HK-2 (cell line): ENCODE measurements around the gene SRSF3.
A peak's percentile ranks its signal among the peaks of the same experiment; 100 is the strongest.
"Not testable (repeated sequence)": the region's sequence is repeated elsewhere in the genome, so short reads cannot be mapped to it uniquely, and the experiment has no call there.

ENCODE experiments used
- DNase-seq: peaks from one replicate; pipeline ENCODE4 v3.0.0-alpha.2; 2018; ENCODE audit not compliant: unreplicated experiment

The SRSF3 gene

GRCh38 chr6:36604090-36605060, 10.2 kb downstream of the SRSF3 start:
- DNase-seq, result no peak

- no peak for DNase-seq
These were observed 11.0 kb downstream of the SRSF3 start for GRCh38 chr6:36605143-36605542.

DNA sequence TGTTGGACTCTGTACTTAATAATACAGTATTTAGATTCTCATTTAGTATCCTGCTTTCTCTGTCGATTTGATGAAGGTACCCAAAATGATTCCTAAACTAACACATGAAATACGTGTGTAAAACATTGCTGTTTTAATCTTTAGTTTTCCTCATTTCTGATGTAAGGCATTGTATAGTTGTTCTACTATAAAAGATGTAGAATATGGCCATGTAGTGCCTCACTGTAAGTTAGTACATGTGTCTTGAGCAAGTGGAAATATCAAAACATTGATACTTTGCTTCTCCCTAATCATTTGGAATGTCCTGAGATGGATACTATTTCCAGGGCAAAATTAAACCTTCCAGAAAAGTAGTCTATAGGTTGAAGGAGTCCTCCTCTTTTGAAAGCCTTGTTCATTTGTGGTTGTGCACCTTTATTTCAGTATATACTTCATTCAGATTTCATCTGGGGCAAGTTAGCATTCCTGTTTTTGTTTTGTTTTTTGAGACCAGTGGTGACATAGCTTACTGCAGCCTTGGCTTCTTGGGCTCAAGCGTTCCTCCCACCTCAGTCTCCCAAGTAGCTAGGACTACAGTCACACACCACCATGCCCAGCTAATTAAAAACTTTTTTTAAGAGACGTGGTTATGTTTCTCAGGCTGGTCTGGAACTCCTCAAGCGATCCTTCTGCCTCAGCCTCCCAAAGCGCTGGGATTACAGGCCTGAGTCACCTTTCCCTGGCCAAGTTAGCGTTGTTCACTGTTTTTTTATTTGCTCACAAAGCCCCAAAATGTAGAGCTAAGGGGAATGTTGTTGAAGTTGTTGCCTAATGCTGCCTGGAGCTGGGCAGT, 11.6 kb downstream of the SRSF3 start:
- no peak for DNase-seq

GRCh38 chr6:36607305-36607682, 13.1 kb downstream of the SRSF3 start:
- not testable (repeated sequence) for DNase-seq

DNA sequence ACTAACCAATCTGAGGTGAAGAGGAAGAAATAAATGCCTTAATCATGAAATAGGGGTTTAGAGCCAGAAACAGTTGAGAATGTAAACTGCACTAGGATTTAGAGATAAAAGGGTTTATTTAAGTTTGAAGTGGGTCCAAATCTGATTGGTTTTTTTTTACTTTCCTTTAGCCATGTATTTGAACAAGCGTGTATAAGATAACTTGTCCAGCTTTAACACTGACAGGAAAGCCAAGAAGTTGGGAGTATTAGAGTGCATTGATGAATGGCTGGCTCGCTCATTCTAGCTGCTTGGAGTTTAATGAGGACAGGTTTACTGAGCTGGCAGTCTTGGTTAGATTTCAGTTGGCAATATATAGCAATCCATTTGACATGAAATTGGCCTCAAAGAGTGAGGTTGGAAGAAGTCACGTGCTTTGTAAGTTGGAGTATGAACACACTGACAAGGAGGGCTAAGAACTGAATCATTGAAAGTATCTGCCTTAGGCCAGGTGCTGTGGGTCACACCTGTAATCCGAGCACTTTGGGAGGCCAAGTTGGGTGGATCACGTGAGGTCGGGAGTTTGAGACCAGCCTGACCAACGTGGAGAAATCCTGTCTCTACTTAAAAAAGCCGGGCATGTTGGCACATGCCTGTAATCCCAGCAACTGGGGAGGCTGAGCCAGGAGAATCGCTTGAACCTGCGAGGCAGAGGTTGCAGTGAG, 13.7 kb downstream of the SRSF3 start:
- DNase-seq, result no peak

DNA sequence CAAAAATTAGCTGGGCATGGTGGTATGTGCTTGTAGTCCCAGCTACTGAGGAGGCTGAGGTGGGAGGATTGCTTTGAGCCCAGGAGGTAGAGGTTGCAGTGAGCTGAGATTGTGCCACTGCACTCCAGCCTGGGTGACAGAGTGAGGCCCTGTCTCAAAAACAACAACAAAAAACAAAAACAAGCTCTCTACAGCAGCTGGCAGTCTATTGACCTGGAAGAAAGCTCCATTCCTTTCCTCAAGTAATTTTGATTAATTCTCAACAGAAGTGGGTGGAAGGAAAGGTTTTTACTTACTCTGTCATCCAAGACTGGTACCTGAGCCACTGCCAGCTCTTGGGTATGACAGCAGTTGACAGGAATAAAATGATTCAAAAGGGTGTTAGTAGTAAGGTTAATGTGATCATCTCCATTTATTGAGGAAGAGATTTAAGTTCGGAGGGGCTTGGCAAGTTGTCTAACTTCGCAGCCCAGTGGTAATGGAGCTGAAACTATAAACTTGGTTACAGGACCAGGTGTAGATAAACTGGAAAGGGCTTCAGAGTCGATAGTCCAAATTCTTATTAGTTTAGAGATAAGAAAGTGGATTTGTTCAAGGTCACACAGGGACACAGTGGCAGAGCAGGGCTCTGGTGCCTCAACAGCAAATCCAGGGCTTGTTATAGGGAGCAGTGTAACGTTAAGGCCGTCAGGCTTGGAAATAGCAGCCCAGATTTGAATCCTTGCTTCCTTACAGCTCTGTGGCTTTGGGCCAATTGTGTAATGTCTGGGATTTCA, 14.8 kb downstream of the SRSF3 start:
- DNase-seq, result no peak

DNA sequence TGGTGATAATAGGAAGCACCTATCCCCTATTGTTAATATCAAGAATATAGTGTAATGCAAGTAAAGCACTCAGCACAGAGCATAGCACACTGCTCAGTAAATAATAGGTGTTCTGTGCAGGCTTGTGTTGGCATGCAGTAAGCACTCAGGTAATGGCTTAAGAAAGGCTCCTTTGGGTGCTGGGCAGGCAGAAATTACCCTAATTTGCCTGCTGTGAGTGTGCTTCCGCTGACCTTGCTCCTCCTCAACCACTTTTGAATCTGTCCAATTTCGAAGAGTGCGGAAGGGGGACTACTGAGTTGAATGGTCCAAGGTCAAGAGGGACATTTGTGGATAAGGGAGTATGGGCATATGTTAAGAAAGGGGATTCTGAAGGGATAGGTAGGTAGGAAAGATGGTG, 15.4 kb downstream of the SRSF3 start:
- DNase-seq, result no peak

DNA sequence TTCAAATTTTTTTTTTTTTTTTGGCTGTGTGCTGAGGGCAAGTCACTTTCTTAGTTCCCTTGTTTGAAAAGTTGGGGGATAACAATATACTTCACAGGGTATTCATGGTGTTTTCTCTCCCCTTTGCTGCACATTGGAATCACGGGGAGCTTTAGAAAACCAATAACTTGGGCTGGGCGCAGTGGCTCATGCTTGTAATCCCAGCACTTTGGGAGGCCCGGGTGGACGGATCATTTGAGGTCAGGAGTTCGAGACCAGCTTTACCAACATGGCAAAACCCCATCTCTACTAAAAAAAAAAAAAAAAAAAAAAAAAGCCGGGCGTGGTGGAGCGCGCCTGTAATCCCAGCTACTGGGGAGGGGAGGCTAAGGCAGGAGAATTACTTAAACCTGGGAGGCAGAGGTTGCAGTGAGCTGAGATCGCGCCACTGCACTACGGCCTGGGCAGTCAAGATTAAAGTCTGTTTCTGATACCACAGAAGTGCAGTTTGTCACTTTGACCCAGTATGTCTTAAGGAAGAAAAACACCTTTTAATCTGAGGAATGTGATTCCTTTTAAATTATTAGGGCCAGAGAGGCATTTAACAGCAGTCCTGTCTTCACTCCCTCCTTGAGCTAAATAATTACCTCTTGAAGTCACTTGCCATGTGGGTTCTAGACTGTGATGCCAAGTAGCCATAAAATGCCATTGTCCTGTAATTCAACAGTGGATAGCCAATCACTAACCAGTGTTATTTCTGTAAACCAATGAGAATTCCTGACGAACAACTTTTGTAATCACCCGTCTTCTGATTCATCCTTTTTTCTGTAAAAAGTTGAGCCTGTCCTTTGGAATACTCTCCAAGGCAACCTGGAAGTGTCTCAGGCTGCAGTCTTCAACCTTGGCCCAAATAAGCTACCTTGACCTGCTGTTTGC, 16.1 kb downstream of the SRSF3 start:
- DNase-seq, result no peak

DNA sequence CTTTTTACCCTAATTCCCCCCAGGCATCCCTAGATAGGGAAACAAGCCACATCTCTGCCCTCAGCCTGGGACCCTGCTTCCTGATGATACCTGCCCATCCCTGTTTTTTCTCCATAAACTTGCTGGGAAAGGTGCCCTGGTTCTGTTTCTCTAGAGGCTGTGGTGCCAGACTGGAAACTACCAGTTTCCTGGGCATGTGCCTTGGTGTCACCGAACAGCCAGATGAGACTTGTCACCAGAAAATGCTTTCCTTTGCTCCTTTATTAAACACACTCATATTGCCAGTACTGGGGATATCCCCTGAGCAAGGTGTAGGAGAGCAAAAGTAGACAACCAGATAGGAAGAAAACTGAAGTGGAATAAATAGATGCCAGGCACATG, 16.8 kb downstream of the SRSF3 start:
- DNase-seq, result no peak

DNA sequence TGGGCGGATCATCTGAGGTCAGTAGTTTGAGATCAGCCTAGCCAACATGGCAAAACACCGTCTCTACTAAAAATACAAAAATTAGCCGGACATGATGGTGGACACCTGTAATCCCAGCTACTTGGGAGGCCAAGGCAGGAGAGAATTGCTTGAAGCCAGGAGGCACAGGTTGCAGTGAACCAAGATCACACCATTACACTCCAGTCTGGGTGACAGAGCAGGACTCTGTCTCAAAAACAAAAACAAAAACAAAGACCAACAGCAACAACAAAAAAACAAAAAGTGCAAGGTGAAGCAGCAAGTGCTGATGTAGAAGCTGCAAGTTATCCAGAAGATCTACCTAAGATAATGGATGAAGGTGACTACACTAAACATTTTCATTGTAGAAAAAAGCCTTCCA, 17.5 kb downstream of the SRSF3 start:
- not testable (repeated sequence) for DNase-seq

DNA sequence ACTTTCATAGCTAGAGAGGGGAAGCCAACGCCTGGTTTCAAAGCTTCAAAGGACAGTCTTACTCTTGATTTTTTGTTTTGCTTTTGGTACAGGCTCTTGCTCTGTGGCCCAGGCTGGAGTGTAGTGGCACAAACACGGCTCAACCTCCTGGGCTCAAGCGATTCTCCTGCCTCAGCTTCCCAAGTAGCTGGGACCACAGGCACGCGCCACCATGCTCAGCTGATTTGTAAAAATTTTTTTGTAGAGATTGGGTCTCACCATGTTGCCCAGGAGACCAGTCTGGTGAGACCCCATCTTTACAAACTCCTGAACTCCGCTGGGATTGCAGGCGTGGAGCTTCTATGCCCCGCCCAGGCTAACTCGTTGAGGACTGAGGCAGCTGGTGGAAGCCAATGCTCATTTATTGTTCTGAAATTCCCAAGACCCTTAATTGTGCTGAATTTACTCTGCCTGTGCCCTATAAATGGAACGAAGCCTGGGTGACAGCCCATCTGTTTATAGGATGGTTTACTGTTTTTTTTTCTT, 18.0 kb downstream of the SRSF3 start:
- DNase-seq, result no peak

DNA sequence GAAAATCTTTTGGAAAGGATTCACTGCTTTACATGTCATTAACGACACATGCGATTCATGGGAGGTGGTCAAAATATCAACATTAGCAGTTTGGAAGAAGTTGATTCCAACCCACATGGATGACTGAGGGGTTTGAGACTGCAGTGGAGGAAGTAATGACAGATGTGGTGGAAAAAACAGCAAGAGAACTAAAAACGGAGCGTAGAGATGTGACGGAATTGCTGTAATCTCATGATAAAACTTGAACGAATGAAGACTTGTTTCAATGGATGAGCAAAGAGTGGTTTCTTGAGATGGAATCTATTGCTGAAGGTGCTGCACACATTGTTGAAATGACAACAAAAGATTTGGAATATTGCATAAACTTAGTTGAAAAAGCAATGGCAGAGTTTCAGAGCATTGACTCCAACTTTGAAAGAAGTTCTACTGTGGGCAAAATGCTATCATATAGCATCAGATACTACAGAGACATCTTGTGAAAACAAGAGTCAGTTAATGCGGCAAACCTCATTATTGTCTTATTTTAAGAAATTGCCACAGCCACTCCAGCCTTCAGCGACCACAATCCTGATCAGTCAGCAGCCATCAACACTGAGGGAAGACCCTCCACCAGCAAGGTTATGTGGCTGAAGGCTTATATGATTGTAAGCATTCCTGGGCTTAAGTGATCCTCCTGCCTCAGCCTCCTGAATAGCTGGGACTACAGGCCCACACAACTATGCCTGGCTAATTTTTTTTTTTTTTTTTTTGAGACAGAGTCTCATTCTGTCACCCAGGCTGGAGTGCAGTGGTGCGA, 19.2 kb downstream of the SRSF3 start:
- DNase-seq, result no peak

- DNase-seq, result no peak
These were observed 21.0 kb downstream of the SRSF3 start for GRCh38 chr6:36615018-36615761.

DNA sequence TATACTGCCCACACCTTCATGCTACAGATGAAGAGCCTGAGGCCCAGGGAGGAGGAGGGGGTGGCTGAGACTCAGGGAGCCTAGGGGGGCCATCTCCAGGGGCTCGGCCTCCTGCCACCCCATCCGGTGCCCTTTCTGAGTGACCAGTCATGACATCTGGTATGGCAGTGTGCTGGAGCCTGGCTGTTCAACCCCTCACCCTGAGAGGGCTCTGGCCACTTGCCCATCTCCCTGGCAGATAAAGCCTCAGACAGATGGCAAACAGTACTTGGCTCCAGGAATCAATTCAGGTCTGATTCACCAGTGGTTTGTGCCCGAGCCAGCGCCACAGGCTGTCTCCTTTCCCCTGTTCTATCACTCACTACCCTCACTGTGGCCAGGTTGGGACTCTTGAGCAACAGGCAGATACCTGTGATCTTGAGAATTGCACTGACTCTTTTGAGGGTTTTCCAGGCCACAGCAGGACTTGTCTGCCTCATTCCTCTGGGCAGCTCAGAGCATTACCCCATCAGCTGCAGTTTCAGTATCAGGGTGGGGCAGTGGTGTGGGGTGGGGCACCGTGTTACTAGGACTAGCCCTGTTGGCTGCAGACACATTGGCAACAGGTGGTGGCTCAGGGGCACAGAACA, 22.8 kb downstream of the SRSF3 start:
- DNase-seq, result peak; percentile 59

DNA sequence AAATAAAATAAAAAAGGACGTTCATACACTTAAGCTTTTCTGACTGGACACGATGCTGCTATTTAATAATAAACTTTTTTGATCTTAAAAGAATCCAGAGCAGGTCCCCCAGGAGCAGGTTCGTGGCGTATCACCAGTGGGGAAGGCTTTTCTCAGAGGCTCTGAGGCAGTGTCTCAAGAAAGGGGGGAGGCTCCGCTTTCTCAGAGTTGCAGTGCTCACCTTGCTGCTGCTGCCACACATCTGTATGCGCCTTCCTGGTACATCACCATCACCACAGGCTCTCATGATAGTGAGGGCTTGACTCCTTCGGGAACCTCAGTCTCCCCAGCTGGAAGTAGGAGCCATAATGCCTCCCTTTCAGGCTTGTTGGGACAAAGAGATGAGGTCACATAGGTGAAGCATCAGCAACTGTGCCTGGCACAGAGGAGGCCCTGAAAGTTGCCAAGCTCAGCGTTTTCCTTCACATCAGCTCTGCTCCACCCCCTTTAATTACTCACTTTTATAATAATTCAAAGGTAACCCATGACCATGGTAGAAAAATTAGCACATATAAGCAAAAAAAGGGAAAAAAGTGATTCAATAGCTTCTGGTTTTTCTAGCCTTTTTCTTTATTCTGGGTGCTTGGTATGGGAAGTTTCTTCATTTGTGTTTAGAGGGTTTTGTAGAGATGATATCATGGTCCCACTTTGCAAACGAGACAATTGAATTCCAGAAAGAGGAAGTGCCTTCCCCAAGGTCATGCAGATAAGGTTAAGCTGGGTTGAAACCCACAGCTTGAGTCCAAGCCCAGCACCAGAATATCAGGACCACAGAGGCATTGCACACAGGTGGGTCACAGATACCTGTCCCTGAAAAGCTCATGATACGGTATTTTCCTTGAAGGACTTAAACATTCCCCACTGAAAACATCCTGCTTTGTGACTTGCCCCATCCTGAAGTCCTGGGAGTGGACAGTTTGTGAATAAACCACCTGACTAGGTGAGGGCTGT, 24.5 kb downstream of the SRSF3 start:
- DNase-seq, result no peak

- no peak for DNase-seq
These were observed 27.3 kb downstream of the SRSF3 start for GRCh38 chr6:36621371-36621855.
